HG02588 (cell line): ENCODE measurements around the gene DIAPH3.

Experiments
- ATAC-seq: cut with Tn5 transposase; IDR thresholded peaks from one replicate; pipeline ENCODE4 v1.9.1; 2021; ENCODE audit warnings: mild to moderate bottlenecking, moderate library complexity; ENCODE audit not compliant: unreplicated experiment

DIAPH3 gene

DNA sequence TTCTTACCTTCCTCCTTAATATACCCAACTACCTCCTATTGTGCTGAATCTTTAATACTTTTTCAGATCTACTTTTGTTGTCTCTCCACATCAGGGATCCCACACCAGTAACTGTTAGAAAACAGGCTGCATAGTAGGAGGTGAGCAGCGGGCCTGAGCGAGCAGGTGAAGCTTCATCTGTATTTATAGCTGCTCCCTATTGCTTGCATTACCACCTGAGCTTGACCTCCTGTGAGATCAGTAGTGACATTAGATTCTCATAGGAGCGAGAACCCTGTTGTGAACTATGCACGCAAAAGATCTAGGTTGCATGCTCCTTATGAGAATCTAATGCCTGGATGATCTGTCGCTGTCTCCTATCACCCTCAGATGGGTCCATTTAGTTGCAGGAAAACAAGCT is 279.8 kb downstream of the DIAPH3 start:
- ATAC-seq, result no peak

DNA sequence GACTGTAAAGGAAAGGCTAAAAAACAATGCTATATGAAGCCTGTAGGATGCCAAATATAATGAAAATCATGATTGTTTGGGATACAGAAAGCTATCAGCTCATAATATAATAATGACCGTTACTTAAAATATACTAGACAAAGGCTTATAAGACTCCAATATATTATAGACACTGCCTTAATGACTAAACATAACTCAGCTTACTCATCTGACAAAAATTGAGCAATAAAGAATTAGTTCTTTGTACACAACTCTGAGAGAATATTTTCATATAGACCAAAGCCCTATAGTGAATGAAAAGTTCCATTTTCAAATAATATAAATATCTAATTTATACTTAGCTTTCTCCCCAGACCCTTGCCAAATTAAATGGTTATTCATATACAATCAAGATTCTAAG is 283.3 kb downstream of the DIAPH3 start:
- ATAC-seq, result no peak

DNA sequence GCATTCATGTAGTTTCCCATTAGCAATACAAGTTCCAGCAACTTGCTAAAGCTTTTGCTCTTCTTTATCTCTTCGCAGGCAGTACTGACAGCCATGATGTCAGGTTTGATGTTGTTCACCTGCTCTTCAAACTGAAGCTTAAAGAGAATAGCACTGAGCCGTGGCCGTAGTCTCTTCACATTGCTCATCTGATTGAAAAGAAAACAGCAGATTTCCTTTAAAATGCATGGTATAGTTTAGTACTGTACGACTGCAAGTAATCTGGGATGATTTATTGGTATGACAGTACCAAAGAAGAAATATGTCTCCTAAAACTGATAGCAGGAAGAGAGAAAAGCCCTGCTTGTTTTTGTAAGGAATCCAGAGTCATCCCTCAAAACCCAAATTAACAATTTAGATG is 284.4 kb downstream of the DIAPH3 start:
- no peak for ATAC-seq

DNA sequence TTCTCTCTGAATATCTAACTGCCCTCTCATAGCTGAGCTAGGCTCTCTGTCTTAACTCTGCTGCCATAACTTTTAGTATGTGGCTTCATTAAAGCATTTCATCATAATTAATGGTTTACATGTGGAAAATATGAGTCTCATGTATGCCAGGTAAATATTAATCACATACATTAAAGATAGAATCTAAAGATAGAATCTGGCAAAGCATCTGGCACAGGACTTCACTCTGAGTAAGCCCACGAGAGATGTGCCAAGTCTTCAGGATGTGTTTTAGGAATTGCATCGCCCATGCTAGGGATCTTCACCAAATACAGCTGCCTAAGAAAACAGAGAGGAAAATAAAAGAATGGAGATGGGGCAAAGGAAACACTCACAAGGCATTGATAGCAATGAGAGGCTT is 285.8 kb downstream of the DIAPH3 start:
- ATAC-seq, result no peak

DNA sequence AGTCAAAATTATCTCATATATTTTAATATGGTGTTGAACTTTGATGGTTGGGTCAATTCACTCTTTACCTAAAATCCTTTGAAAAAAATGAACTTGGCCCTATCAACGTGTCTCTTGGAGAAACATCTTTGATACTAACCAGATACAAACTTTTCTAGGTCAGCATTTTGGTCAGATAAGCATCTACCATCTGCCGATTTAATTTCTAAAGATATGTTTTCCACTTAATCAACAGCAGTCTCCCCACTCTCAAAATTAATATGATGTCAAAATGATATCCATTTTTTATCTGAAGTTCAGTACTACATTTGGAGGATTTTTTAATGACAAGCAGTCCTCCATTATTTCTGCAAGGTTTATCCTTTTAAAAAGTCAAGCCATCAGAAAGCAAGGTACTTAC is 288.8 kb downstream of the DIAPH3 start:
- ATAC-seq, result no peak

DNA sequence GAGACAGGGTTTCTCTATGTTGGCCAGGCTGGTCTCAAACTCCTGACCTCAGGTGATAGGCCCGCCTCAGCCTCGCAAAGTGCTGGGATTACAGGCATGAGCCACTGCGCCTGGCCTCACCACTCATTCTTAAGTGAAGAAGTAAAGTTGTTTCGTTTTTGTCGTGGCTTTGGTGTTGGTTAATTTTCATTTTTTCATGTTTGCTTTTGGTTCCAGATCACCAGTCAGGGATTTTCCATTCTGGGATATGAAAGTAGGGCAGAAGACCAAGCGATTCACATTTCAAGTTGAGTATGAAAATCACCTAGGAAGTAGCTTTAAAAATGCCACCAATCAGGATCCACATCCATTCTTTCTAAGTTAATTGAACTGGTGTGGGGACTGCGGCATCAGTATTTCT is 289.9 kb downstream of the DIAPH3 start:
- no peak for ATAC-seq

DNA sequence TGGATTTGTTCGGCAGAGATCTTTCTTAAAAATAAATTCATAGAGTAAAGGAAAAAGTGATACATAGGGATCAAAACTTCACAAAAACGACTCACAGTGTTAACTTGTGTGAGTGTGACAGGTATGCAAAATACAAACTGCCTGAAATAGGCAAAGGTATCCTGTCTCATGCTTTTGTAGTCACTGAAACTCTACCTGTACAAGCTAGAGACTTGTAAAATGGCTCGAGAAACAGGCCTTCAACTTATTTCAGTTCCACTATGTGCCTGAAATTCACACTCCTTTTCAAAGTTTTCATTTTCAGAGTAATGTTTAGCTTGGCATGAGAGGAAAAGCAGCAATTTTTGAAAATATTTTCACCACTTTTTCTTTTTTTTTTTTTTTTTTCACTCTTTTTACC is 290.4 kb downstream of the DIAPH3 start:
- no peak for ATAC-seq

DNA sequence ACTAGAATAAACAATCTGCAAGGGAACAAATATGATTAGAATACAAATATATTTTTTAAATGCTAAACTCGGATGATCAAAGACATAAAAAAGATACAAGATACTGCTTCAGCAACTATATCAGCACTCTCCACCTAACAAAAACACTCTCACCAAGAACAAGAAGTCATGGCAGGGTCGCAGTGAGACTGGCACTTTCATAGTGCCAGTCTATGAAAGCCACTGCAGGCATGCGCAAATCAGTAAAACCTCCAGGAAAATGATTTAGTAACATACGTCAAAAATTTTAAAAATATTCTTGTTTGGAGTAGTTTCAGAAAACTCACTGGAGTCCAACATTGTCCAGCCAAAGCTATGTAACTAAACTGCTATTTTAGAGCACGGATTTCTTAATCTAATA is 295.9 kb downstream of the DIAPH3 start:
- no peak for ATAC-seq

DNA sequence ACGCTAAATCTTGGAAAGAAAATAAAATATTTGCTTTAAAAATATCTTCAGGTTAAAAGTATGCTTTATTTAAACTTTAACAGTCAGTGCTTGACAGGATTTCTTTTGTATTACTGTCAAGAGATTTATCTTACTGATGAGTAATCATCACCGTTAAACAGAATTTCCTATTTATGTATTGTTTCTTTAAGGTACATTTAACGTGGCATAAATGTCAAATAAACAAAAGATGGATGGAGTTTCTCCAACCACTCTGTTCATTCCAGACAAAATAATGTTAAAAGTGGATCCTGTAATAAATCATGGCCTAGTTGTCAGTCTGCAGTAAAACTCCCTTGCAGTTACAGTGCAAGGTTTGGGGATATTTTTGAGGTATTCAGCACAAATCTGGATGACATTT is 298.3 kb downstream of the DIAPH3 start:
- no peak for ATAC-seq

DNA sequence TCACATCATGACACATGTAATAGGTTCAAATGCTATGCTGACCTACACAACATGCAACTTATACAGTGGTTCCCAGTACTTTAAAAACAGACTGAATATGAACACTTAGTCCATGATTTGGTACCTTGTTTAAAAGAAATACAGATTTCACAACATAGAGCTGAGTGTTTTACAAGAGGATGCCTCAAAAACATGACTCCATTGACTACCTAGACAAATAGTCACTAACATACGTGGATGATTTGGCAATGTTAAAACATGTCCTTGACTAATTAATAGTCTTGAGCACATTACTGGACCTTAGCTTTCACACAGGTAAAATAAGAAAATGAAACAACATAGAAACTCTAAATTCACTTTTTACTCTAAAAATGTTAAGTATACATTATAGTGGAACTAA is 300.1 kb downstream of the DIAPH3 start:
- ATAC-seq, result no peak

DNA sequence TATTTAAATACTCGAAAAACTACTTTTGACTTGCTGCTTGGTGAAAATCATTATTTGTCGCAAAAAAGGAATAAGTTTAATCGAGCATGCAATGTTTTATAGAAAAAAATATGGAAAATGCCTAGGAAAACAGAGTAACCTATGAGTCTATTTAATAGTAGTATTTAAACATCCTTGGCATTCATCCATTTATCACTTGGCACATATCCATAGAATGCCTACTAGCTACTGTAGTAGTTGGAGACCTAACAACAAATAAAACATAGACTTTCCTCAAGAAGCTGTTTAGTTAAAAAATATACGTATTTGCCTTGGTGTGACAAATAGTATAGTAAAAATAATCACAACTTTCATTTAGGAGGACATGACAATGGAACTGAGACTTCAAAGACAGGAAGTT is 302.1 kb downstream of the DIAPH3 start:
- ATAC-seq, result no peak

DNA sequence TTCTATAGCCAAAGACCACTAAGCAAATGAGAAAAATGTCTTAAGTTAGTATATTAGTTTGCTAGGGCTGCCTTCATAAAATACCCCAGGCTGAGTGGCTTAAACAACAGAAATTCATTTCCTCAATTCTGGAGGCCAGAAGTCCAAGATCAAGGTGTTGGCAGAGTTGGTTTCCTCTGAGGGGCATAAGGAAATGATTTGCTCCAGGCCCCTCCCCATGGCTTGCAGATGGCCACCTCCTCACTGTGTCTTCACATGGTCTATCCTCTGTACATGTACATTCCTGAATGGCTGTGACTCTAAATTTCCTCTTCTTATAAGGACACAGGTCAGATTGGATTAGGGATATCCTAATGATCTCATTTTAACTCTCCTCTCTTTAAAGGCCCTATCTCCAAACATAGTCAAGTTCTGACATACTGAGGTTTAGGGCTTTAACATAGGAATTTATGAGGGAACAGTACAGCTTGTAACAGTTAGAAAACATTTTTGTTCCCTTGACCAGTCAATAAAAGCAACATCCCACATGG is 307.4 kb downstream of the DIAPH3 start:
- no peak for ATAC-seq

DNA sequence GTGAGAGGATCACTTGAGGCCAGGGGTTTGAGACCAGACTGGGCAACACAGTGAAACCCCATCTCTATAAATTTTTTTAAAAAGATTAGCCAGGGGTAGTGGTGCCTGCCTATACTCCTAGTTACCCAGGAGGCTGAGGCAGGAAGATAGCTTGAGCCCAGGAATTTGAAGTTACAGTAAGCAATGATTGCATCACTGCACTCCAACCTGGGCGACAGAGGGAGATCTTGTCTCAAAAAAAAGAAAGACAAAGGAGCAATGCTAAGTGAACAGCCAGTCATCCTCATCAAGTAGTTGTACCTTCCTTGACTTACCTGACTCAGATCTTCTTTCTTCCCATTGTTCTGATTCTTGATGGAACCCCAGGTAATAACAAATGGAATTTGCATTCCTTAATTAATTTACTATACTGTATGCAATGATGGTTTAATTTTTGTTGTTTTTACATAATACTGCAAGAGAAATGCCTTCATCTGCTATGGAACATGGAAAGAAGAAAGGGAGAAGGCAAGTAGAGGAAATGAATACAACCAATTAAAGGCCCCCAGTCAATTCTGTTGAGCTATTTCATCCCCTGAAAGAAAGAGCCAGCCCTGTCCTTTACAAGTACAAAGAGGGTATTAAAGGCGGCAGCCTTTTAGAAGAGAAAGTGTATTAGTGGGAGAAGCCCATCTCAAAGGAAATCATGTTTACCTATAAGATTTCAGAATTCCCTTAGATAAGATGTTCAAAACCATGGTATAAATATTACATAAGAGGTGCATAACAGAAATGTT is 316.7 kb downstream of the DIAPH3 start:
- no peak for ATAC-seq

DNA sequence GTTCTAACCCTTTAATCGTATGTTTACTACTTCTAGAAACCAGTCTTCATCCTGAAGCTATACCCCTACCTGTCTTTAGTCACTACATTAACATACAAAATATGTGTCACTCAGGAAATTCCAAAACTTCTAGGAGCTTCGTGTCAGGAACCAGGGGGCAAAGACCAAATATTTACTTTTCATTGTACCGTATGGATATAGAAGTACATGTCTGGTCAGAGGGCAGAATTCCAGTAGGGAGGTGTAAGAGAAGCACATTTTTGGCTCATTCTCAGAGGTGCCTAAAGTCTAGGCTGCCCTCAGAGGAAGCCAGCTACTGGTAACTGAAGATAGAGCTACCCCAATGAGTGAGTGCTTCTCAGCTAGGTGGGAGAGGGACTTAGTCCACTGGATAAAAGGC is 320.7 kb downstream of the DIAPH3 start:
- ATAC-seq, result no peak

DNA sequence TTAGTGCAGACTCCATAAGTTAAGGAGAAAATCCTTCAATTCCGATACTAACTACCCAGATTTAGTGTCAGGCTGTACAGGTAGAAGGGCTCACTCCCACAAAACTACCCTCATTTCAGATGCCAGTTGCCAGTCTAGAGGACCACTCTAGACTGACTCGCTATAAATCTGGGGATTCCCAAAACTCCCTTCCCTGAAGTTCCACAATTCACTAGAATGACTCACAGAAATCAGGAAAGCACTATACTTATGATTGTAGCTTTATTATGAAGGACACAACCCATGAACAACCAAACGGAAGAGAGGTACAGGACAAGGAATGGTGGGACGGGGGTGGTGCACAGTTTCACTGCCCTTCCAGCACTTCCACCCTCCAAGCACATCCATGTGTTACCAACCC is 321.2 kb downstream of the DIAPH3 start:
- no peak for ATAC-seq

DNA sequence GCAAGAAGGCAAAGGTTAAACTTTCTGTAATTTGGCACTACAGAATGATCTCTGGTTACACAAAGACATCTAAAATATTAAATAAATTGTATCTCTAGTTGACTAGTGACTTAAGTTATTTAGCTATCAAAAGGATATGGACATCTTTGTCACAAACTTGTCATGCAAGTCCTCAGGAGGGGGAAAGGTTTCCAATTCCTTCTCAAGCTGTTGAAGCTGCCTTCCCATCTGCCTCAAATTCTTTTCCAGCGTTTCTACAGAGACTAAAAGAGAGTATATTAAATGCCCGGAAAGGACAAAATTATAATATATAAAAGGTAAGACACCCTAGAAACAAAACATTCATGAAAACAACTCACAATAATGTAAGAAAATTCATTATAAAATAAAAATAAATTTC is 324.5 kb downstream of the DIAPH3 start:
- ATAC-seq, result no peak

DNA sequence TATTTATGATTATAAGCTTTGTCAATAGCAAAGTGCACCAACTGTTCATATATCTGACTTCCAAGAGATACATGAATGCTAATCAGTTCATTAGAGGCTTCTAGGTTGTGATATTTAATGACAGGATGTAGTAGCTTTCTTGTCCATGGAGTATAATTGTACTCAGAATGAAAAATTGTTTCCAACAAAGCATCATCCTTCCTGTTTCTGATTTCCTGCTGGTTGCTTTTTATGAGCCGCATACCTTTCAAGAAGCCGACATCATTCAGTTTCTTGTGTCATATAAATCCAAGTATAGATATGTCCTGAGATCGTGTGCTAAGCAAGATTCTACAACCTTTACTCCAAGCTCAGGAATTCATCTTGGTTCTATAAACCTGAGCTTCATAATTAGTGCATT is 326.6 kb downstream of the DIAPH3 start:
- ATAC-seq, result no peak

DNA sequence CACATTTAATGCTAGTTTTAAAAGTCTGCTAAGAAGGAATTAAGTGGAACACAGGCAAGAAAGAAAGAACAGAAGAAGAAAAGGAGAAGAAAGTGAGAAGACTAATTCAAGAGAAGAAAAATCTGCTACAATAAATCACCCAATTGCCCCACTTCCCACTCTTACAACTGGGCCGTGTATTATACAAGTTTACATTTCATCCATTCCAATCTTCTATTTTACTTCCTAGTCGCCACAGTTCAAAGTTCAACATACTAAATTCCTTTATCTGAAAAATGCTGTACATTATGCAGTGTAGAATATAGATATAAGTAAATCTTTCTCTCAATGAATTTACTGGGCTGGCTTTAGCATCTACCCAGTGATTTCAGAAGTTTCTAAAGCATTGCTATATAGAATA is 328.2 kb downstream of the DIAPH3 start:
- no peak for ATAC-seq

DNA sequence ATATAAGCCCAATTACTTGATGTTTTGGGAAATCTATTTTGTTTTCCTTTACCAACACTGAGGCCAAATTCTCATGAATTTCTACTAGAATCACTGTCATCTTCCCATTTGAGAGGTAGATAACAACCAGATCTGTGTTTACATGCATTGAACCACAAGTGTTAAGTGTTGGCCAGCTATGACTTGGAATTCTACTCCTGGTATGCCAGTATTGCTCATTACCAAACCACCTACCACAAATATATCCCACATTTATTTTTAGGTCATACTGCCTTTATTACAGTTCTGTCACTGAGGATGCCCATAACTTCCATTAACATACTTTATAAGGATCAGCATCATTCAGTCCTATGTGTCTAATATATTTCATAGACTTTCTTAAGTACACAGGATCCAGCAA is 328.9 kb downstream of the DIAPH3 start:
- no peak for ATAC-seq

DNA sequence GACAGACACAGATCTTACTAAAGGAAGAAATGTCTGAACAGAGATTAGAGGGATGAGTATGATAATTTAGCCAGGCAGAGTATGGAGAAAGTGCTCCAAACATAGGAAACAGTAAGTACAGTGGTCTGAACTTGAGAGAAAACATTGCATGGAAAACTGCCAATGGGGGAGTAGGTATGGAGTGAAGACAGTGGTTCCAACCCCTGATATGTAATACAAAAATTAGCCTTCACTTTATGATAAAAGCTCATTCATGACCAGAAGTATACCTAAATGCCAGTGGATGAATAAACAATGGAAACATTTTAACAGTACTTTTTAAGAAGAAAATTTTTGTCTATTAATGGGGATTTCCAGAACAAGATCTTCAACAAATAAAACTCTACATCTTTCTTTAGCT is 334.0 kb downstream of the DIAPH3 start:
- ATAC-seq, result no peak

DNA sequence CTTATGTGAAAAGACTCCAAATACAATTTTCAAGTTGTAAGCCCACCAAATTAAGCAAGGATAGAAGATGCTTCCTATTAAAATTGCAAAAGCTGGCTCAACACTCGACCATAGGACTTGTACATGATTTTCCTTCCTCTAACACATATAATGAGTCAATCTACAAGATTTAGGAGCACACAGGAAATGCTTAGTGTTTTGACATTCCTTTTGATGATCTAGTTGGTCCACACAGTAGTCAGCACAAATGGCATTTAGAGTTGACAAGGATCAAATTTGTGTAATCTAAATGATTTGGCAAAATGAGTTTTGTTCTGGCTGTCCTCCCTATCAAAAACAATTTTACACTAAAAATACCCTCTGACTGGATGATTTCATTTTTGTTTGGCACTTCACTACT is 340.2 kb downstream of the DIAPH3 start:
- ATAC-seq, result no peak

DNA sequence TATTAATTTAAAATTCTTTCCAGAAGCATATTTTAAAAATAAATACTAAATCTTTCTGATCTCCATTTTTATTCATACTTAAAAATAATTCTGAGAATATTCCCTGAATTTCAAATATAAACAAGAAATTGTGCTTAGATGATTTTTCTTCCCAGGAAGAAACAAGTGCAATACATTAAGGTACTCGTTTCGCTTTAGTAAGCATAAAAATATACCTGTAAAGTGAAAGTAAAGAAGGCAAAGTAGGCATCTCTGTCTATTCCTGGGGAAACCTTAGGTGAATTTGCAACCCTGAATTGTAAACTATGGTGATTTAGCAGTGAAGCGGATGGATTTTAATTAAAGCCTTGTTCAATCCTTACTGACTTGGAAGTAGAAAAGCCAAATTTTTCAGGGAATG is 354.2 kb downstream of the DIAPH3 start:
- ATAC-seq, result no peak

DNA sequence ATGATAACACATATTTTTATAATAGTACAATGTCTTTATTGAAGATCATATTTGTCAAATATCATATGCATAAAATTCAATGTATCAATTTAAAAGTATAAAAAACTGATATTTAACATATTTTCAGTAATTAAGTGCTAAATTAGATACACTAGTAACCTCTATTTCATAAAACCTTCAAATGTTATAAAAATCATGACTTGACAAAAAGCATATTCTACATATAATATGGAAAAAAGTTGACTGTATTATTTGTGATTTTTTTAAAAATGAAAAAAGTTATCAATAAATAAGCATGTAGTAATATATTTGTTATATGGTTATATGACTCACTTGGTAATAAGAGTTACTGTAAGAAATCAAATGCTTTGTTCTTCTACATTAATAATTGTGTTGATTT is 356.9 kb downstream of the DIAPH3 start:
- ATAC-seq, result no peak
